K562 (cell line): ENCODE results near the gene SYT3. TPM values are rescaled to one million over a fixed set of nuclear protein-coding genes. Genes with fewer than 3 reads are reported as not detected.

Experiments used
- ELF2 ChIP-seq: fragments of 250-450 bp; sonication (Bioruptor Pico); IDR thresholded peaks from 2 replicates; pipeline ENCODE4 v1.5.0; 2021; ENCODE audit warnings: mild to moderate bottlenecking
- GTF2A2 ChIP-seq: IDR thresholded peaks from 2 replicates; pipeline ENCODE4 v1.6.1; 2016; ENCODE audit warnings: mild to moderate bottlenecking, missing genetic modification characterization, missing compliant biosample characterization
- KDM2B ChIP-seq: fragments of 250-450 bp; sonication (Bioruptor Pico); IDR thresholded peaks from 2 replicates; pipeline ENCODE4 v1.8.0; 2021; ENCODE audit warnings: mild to moderate bottlenecking, moderate library complexity
- KDM4B ChIP-seq, 2 experiments: fragments of 450-650 bp in 1 of 2; sonication (generic) in 1 of 2; IDR thresholded peaks; 2 replicates each; pipeline ENCODE4 v1.6.1; 2016 to 2017; ENCODE audit warnings: borderline replicate concordance in 2 of 2, antibody characterized with exemption in 1 of 2, low read depth in 1 of 2, mild to moderate bottlenecking in 1 of 2
- LARP7 ChIP-seq: fragments of 450-650 bp; IDR thresholded peaks from 2 replicates; pipeline ENCODE4 v1.6.1; 2016
- SMARCA5 ChIP-seq: fragments of 450-650 bp; IDR thresholded peaks from 2 replicates; pipeline ENCODE4 v1.6.1; 2016
- STAG1 ChIP-seq: sonication (generic); formaldehyde crosslinking; IDR thresholded peaks from 2 replicates; pipeline ENCODE4 v1.5.0; 2020; ENCODE audit warnings: missing genetic modification reagents, borderline replicate concordance
- ZFP36 ChIP-seq: fragments of 150-350 bp; IDR thresholded peaks from 2 replicates; pipeline ENCODE4 v1.6.1; 2018; ENCODE audit warnings: low read length, low read depth; ENCODE audit not compliant: partially characterized antibody
- ZNF717 ChIP-seq: fragments of 250-450 bp; sonication (Bioruptor Pico); IDR thresholded peaks from 2 replicates; pipeline ENCODE4 v1.5.0; 2021
- polyA plus RNA-seq, 8 experiments: library from polyadenylated mRNA; depleted of rRNA in 4 of 8; stranded (reverse) in 5 of 8; unstranded in 3 of 8; fragments of >200 nt; fragmentation: Nextera tagmentation in 2 of 8; fragmentation: Illumina TruSeq in 1 of 8; extraction: Ambion mirVana in 2 of 8; extraction: Trizol in 1 of 8; gene quantifications; 2 replicates each; pipeline versions ENCODE4 v1.2.1 to v1.2.3, GENCODE V29; 2011 to 2014; ENCODE audit warnings: inconsistent platforms in 1 of 8, missing spikeins in 1 of 8
- total RNA-seq, 7 experiments: library from RNA; depleted of rRNA in 6 of 7; stranded (reverse); fragments of >200 nt in 6 of 7; fragmentation: Illumina TruSeq in 2 of 7; extraction: Trizol in 2 of 7; gene quantifications; 2 replicates each; pipeline versions ENCODE4 v1.2.1 to v1.2.3, GENCODE V29; 2011 to 2021; ENCODE audit warnings: low replicate concordance in 1 of 7
- TF ChIP-seq, protein P1 (sequence below): fragments of 200-800 bp; sonication (Bioruptor generic); IDR thresholded peaks from 2 replicates; pipeline ENCODE4 v1.6.1; 2016; ENCODE audit warnings: missing genetic modification characterization, missing compliant biosample characterization
- TF ChIP-seq, protein P2 (sequence below): sonication (generic); formaldehyde crosslinking; IDR thresholded peaks from 2 replicates; pipeline ENCODE4 v1.8.0; 2023; ENCODE audit warnings: mild to moderate bottlenecking, missing genetic modification reagents
- TF ChIP-seq, protein P3 (sequence below), 3 experiments: fragments of 200-800 bp in 1 of 3; sonication (Bioruptor generic) in 1 of 3; sonication (generic) in 1 of 3; formaldehyde crosslinking in 1 of 3; IDR thresholded peaks; 2 replicates each; pipeline versions ENCODE4 v1.6.1 to v1.8.0; 2016 to 2022; ENCODE audit warnings: mild to moderate bottlenecking in 2 of 3, missing compliant biosample characterization in 2 of 3, missing genetic modification characterization in 2 of 3, missing genetic modification reagents in 1 of 3
- TF ChIP-seq, protein P4 (sequence below): sonication (generic); formaldehyde crosslinking; IDR thresholded peaks from 2 replicates; pipeline ENCODE4 v1.8.0; 2022; ENCODE audit warnings: mild to moderate bottlenecking, missing genetic modification reagents, borderline replicate concordance

Gene SYT3
- total and polyA plus RNA-seq, 9 of the 15 experiments (the other 6 are each of a cell fraction or from before 2014, with no cell fraction given), result 0.36 to 2.0 (median 0.54) TPM; not detected in 2

DNA sequence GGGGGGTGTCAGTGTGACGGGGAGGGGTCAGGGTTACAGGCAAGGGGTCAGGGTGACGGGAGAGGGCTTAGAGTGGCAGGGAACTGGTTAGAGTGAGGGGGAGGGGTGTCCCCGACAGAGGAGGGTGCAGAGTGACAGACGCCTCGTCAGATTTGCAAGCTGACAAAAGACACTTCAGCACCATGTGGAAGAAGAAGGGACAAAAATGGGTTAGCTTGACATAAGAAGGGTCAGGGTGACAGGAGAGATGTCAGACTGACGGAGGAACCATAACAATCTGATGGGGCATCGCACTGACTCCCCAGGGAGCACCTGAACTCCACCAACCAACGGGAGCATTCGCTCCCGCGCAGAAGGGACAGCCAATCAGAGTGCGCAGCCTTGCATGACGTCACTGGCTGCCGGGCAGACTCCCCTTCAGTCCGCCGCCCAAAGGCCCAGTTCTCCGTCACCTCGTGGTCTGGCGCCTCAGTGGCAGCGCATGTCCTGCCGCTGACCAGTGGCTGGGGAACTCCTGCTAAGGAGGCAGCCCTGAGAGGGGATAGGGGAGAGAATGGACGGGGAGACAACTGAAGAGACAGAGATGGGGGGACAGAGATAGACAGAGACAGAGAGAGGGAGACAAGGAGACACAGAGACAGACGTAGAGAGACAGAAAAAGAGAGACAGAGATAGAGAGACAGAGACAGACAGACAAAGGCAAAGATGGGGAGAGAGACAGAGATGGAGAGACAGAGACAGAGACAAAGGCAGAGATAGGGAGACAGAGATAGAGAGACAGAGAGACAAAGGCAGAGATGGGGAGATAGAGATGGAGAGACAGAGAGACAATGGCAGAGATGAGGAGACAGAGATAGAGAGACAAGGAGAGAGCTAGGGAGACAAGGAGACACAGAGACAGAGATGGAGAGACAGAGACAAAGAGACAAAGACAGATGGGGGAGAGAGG lies 39.8 kb upstream of the SYT3 start (continued):
- TF ChIP-seq, protein P1, sequence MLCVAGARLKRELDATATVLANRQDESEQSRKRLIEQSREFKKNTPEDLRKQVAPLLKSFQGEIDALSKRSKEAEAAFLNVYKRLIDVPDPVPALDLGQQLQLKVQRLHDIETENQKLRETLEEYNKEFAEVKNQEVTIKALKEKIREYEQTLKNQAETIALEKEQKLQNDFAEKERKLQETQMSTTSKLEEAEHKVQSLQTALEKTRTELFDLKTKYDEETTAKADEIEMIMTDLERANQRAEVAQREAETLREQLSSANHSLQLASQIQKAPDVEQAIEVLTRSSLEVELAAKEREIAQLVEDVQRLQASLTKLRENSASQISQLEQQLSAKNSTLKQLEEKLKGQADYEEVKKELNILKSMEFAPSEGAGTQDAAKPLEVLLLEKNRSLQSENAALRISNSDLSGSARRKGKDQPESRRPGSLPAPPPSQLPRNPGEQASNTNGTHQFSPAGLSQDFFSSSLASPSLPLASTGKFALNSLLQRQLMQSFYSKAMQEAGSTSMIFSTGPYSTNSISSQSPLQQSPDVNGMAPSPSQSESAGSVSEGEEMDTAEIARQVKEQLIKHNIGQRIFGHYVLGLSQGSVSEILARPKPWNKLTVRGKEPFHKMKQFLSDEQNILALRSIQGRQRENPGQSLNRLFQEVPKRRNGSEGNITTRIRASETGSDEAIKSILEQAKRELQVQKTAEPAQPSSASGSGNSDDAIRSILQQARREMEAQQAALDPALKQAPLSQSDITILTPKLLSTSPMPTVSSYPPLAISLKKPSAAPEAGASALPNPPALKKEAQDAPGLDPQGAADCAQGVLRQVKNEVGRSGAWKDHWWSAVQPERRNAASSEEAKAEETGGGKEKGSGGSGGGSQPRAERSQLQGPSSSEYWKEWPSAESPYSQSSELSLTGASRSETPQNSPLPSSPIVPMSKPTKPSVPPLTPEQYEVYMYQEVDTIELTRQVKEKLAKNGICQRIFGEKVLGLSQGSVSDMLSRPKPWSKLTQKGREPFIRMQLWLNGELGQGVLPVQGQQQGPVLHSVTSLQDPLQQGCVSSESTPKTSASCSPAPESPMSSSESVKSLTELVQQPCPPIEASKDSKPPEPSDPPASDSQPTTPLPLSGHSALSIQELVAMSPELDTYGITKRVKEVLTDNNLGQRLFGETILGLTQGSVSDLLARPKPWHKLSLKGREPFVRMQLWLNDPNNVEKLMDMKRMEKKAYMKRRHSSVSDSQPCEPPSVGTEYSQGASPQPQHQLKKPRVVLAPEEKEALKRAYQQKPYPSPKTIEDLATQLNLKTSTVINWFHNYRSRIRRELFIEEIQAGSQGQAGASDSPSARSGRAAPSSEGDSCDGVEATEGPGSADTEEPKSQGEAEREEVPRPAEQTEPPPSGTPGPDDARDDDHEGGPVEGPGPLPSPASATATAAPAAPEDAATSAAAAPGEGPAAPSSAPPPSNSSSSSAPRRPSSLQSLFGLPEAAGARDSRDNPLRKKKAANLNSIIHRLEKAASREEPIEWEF, result no peak
- no peak for TF ChIP-seq STAG1 (CRISPR knock-in tag)
- TF ChIP-seq LARP7, result peak; percentile 83; the same call in 1 of the 2 replicates
- TF ChIP-seq KDM4B (IDR thresholded peaks at IDR 0.05; ENCODE audit: borderline replicate concordance in 2 of 2, low read depth in 1 of 2), result no peak
- no peak for TF ChIP-seq ZFP36
- TF ChIP-seq ZNF717 (CRISPR knock-in tag), result no peak
- TF ChIP-seq, protein P2, sequence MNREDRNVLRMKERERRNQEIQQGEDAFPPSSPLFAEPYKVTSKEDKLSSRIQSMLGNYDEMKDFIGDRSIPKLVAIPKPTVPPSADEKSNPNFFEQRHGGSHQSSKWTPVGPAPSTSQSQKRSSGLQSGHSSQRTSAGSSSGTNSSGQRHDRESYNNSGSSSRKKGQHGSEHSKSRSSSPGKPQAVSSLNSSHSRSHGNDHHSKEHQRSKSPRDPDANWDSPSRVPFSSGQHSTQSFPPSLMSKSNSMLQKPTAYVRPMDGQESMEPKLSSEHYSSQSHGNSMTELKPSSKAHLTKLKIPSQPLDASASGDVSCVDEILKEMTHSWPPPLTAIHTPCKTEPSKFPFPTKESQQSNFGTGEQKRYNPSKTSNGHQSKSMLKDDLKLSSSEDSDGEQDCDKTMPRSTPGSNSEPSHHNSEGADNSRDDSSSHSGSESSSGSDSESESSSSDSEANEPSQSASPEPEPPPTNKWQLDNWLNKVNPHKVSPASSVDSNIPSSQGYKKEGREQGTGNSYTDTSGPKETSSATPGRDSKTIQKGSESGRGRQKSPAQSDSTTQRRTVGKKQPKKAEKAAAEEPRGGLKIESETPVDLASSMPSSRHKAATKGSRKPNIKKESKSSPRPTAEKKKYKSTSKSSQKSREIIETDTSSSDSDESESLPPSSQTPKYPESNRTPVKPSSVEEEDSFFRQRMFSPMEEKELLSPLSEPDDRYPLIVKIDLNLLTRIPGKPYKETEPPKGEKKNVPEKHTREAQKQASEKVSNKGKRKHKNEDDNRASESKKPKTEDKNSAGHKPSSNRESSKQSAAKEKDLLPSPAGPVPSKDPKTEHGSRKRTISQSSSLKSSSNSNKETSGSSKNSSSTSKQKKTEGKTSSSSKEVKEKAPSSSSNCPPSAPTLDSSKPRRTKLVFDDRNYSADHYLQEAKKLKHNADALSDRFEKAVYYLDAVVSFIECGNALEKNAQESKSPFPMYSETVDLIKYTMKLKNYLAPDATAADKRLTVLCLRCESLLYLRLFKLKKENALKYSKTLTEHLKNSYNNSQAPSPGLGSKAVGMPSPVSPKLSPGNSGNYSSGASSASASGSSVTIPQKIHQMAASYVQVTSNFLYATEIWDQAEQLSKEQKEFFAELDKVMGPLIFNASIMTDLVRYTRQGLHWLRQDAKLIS (CRISPR knock-in tag), result no peak
- TF ChIP-seq GTF2A2, result no peak
- peak; percentile 61; the same call in 1 of the 2 replicates for TF ChIP-seq SMARCA5
- TF ChIP-seq, protein P3, sequence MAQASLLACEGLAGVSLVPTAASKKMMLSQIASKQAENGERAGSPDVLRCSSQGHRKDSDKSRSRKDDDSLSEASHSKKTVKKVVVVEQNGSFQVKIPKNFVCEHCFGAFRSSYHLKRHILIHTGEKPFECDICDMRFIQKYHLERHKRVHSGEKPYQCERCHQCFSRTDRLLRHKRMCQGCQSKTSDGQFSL (CRISPR knock-in tag; IDR thresholded peaks at IDR 0.05), result no peak; the same call in 1 of the 2 replicates
- TF ChIP-seq, protein P3 (tag; IDR thresholded peaks at IDR 0.05), result no peak
- no peak for TF ChIP-seq ELF2
- TF ChIP-seq KDM2B (CRISPR knock-in tag), result no peak
- TF ChIP-seq, protein P4, sequence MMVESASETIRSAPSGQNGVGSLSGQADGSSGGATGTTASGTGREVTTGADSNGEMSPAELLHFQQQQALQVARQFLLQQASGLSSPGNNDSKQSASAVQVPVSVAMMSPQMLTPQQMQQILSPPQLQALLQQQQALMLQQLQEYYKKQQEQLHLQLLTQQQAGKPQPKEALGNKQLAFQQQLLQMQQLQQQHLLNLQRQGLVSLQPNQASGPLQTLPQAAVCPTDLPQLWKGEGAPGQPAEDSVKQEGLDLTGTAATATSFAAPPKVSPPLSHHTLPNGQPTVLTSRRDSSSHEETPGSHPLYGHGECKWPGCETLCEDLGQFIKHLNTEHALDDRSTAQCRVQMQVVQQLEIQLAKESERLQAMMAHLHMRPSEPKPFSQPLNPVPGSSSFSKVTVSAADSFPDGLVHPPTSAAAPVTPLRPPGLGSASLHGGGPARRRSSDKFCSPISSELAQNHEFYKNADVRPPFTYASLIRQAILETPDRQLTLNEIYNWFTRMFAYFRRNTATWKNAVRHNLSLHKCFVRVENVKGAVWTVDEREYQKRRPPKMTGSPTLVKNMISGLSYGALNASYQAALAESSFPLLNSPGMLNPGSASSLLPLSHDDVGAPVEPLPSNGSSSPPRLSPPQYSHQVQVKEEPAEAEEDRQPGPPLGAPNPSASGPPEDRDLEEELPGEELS, result no peak
